ENCODE data around the gene CCHCR1. TPM values are rescaled to one million over a fixed set of nuclear protein-coding genes. Genes with fewer than 3 reads are reported as not detected.
A peak's percentile ranks its signal among the peaks of the same experiment; 100 is the strongest.

Gene CCHCR1
- total RNA-seq, 2 experiments from 2014 or later, result 52.5 to 57.7 TPM

DNA sequence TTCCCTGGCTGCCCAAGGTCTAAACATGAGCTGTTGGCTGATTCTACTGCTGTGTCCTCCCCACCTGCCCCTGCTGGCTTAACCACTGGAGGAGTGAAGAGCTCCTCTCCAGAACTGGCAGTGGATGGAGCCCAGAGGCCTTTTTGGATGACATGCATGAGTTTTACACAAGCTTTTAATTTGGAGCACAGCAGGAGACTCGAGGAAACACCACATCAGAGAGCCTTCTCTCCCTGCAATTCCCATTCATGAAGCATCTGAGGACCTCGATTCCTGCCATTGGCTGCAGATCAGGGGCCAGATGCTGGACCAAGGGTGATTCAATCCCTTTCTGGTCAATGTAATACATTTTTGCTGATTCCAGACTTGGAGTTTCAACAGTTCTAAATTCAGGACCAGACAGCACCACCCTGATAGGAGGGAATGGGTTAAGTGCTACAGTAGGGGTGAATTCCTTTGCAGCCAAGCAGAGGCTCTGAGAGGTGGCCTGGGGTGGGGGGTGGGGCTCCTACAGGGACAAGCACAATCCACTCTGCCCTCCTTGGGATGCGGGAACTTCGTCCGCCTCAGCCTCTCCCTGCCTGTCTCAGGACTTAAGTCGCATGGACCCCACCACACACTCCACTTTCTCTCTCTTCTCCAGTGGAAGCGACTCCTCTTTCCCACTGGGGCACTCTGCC lies 43.6 kb downstream of the CCHCR1 start:
- no peaks in the 10 kb centered on the region for H3K36me3 Mint-ChIP-seq
- POLR2A ChIA-PET, result no interaction called here
- H3K4me3 Mint-ChIP-seq, result no peak overlapping the region
- H3K9me3 Mint-ChIP-seq, result no peaks in the 10 kb centered on the region
- DNase-seq (no peak), ATAC-seq (ENCODE audit: low read depth) (no peak)
- peaks cover 9% of the 10 kb centered on the region for H3K27me3 Mint-ChIP-seq
- H3K27ac Mint-ChIP-seq, result no peak overlapping the region
- H3K4me1 Mint-ChIP-seq, result no peaks in the 10 kb centered on the region

- Mint-ChIP-seq H3K9me3 (no peaks in the 10 kb centered on the region), H3K27ac (no peak within 1 kb of the TSS), H3K27me3 (peaks cover 9% of the 10 kb centered on the region), H3K4me1 (no peaks in the 10 kb centered on the region), H3K36me3 (no peaks in the 10 kb centered on the region), H3K4me3 (no peak within 1 kb of the TSS)
- ATAC-seq (ENCODE audit: low read depth) (no peak), DNase-seq (no peak)
- POLR2A ChIA-PET, result no interaction called here
Measured at GRCh38 chr6:31112478-31112877, 45.1 kb downstream of the CCHCR1 start, which contains the start of gene C6orf15. TSS of gene C6orf15 (minus strand) at chr6:31112575. CDS start at chr6:31112555, 20 bp downstream.

GRCh38 chr6:31111712-31112111 lies 45.9 kb downstream of the CCHCR1 start:
- DNase-seq, result no peak
- POLR2A ChIA-PET, result no interaction called here
- H3K27ac Mint-ChIP-seq, result no peak overlapping the region
- H3K36me3 Mint-ChIP-seq, result no peaks in the 10 kb centered on the region
- H3K27me3 Mint-ChIP-seq, result peaks cover 9% of the 10 kb centered on the region
- ATAC-seq (ENCODE audit: low read depth), result no peak
- H3K9me3 Mint-ChIP-seq, result no peaks in the 10 kb centered on the region
- no peaks in the 10 kb centered on the region for H3K4me1 Mint-ChIP-seq
- H3K4me3 Mint-ChIP-seq, result no peak overlapping the region

DNA sequence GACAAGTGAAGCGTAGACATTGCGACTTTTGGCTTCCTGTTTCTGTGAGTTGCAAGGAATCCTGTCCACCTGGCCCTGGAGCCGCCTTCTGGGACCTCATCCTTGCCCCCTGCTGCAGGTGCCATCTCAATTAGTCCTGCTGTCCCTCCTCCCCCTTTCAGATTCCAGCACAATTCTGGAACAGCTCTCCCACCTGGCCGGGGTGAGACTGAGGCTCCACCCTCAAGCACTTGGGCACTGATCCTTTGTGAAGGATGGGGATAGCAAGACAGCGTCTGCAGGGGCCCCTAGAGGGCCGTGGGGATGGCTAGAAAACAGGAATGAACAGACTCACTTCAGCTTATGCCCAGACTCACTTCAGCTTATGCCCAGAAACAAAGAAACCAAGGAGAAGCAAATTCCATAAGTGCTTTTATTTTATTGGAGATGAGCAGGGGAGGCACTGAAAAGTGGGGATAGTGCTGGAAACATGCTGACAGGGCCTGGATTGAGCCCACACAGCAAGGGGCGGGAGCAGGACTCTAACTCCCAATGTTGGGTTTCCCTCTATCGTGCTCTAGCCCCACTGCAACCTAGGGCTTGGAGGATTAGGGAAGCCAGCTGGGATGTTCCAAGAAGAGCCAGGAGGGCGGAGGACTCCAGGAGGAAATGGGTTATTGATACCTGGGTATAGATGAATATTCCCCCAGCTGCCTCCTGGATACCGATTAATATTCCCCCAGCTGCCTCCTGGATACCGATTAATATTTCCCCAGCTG lies 46.6 kb downstream of the CCHCR1 start:
- no peaks in the 10 kb centered on the region for H3K36me3 Mint-ChIP-seq
- ATAC-seq (ENCODE audit: low read depth) (no peak), DNase-seq (no peak)
- H3K9me3 Mint-ChIP-seq, result no peaks in the 10 kb centered on the region
- no peaks in the 10 kb centered on the region for H3K4me1 Mint-ChIP-seq
- H3K27ac Mint-ChIP-seq, result no peak overlapping the region
- POLR2A ChIA-PET, result no interaction called here
- H3K27me3 Mint-ChIP-seq, result peaks cover 11% of the 10 kb centered on the region
- no peak overlapping the region for H3K4me3 Mint-ChIP-seq

DNA sequence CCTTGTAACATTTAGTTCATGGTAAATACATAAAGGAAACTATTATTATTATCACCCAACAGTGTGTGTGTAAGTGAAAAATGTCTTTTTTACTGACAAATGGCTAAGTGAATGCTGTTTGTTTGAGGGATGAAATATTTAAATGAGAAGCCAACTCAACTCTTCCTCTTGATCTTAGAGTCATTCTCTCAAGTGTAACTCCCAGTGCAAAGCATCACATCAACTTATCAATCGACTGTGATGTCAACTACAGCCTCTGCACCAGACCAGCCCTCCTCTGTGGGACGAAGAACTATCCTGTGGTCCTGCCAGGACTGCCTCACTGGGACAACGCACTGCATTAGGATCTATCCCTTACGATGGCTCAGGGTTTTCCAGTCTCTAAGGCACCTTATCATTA lies 50.5 kb downstream of the CCHCR1 start:
- no peak overlapping the region for H3K27ac Mint-ChIP-seq
- H3K4me3 Mint-ChIP-seq, result no peak overlapping the region
- no peaks in the 10 kb centered on the region for H3K4me1 Mint-ChIP-seq
- ATAC-seq (ENCODE audit: low read depth), result no peak
- POLR2A ChIA-PET, result no interaction called here
- peaks cover 4% of the 10 kb centered on the region for H3K27me3 Mint-ChIP-seq
- no peaks in the 10 kb centered on the region for H3K9me3 Mint-ChIP-seq
- H3K36me3 Mint-ChIP-seq, result no peaks in the 10 kb centered on the region
- DNase-seq, result no peak

DNA sequence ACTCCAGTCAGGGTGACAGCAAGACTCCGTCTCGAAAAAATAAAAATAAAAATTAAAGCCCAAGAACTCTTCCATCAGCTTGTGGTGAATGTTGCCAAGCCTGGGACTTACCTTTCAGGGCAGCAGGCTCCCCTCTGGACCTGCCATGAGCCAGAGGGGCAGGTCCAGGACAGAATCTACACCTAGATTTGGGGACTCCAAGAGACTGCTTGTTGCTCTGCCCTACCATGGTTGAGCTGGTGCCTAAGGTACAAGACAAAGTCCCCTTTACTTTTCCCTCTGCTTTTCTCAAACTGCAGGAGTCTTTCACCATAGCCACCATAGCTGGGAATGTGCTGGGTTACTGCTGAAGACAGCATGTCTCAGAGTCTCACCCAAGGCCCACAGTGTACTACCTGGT lies 54.5 kb downstream of the CCHCR1 start:
- no peaks in the 10 kb centered on the region for H3K9me3 Mint-ChIP-seq

DNA sequence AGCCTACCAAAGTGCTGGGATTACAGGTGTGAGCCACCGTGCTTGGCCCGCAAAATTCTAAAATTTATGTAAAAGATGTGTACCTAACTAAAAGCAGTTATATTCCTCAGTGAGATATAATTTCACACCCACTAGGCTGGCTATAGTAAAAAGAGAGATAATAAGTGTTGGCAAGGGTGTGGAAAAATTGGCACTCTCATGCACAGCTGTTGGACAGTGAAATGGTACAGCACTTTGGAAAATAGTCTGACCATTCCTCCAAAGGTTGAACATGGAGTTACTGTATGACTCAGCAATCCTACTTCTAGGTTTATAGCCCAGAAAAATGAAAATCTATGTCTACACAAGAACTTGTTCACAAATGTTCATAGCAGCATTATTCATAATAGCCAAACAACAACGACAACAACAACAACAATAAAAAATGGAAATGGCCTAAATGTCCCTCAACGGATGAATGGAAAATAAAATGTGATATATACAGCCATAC lies 59.1 kb downstream of the CCHCR1 start:
- Mint-ChIP-seq H3K27ac (no peak overlapping the region), H3K9me3 (no peaks in the 10 kb centered on the region), H3K36me3 (no peaks in the 10 kb centered on the region), H3K27me3 (no peaks in the 10 kb centered on the region), H3K4me1 (peaks cover 18% of the 10 kb centered on the region), H3K4me3 (no peak overlapping the region)
- POLR2A ChIA-PET, result no interaction called here
- no peak for DNase-seq
- no peak for ATAC-seq (ENCODE audit: low read depth)

More for the DNA sequence above, 54.5 kb downstream of the CCHCR1 start:
- ATAC-seq (ENCODE audit: low read depth), result no peak
- no peak overlapping the region for H3K4me3 Mint-ChIP-seq
- POLR2A ChIA-PET, result no interaction called here
- no peak overlapping the region for H3K27ac Mint-ChIP-seq
- no peaks in the 10 kb centered on the region for H3K36me3 Mint-ChIP-seq
- DNase-seq, result no peak
- peaks cover 2% of the 10 kb centered on the region for H3K27me3 Mint-ChIP-seq
- no peaks in the 10 kb centered on the region for H3K4me1 Mint-ChIP-seq

- Mint-ChIP-seq H3K36me3 (no peaks in the 10 kb centered on the region), H3K27ac (no peak overlapping the region), H3K4me3 (no peak overlapping the region), H3K4me1 (peaks cover 18% of the 10 kb centered on the region), H3K9me3 (no peaks in the 10 kb centered on the region), H3K27me3 (no peaks in the 10 kb centered on the region)
- ATAC-seq (ENCODE audit: low read depth), result no peak
- DNase-seq, result no peak
- POLR2A ChIA-PET, result no interaction called here
Measured at GRCh38 chr6:31096656-31097055, 60.9 kb downstream of the CCHCR1 start.

DNA sequence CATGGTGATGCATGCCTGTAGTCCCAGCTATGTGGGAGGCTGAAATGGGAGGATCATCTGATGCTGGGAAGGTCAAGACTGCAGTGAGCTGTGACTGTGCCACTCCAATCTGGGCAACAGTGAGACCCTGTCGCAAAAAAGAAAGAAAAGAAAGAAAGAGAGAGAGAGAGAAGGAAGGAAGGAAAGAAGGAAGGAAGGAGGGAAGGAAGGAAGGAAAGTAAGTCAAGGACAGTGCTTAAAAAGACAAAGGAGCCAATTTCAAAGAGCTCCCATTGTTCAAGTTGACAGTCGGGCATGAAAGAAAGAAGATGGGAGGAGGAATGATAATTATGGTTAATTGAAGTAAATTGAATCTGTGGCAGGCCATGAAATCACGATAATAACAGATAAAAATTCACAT lies 61.4 kb downstream of the CCHCR1 start:
- H3K4me3 Mint-ChIP-seq, result no peak overlapping the region
- DNase-seq, result no peak
- H3K9me3 Mint-ChIP-seq, result no peaks in the 10 kb centered on the region
- H3K36me3 Mint-ChIP-seq, result no peaks in the 10 kb centered on the region
- POLR2A ChIA-PET, result no interaction called here
- no peaks in the 10 kb centered on the region for H3K27me3 Mint-ChIP-seq
- H3K4me1 Mint-ChIP-seq, result peaks cover 18% of the 10 kb centered on the region
- H3K27ac Mint-ChIP-seq, result no peak overlapping the region
- ATAC-seq (ENCODE audit: low read depth), result no peak

- Mint-ChIP-seq H3K27ac (peak overlapping the region; percentile 92), H3K27me3 (peaks cover 2% of the 10 kb centered on the region), H3K4me1 (peaks cover 18% of the 10 kb centered on the region), H3K9me3 (no peaks in the 10 kb centered on the region), H3K4me3 (peak overlapping the region; percentile 7), H3K36me3 (no peaks in the 10 kb centered on the region)
- ATAC-seq (ENCODE audit: low read depth) (peak; percentile 77), DNase-seq (peak; percentile 41)
- POLR2A ChIA-PET, result interaction anchor here (0.6 to 2.2 kb wide), 2 partner anchors 15 to 444 kb away, joined by 3 to 8 read pairs; no protein-coding TSS in a partner anchor
Measured at GRCh38 chr6:31094389-31094881, 63.2 kb downstream of the CCHCR1 start.

DNA sequence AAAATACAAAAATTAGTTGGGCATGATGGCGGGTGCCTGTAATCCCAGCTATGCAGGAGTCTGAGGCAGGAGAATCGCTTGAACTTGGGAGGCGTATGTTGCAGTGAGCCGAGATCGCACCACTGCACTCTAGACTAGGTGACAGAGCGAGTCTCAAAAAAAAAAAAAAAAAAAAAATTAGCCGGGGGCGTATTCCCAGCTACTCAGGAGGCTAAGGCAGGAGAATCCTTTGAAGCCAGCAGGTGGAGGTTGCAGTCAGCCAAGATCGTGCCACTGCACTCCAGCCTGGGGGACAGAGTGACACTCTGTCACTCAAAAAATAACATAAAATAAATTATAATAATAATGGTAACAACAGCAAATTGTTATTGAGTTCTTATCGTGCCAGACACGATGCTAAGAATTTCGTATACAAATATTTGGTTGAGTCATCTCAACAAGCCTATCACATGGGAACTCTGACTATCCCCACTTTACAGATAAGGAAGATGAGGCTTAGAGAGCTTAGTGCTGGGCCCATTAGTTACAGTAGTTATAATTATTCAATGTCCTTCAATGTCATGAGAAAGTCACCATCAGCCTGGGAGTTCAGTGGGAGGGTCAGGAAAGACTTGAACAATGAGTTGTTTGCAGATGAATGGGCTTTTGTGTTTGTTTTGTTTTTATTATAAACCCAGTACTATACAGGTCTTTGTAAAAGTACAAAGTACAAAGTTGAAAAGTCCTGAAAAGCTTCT lies 64.7 kb downstream of the CCHCR1 start:
- H3K4me3 Mint-ChIP-seq, result no peak overlapping the region
- peaks cover 18% of the 10 kb centered on the region for H3K4me1 Mint-ChIP-seq
- POLR2A ChIA-PET, result interaction anchor here (2.2 kb wide), 1 partner anchor 14 kb away, joined by 8 read pairs; no protein-coding TSS in a partner anchor
- ATAC-seq (ENCODE audit: low read depth), result no peak
- H3K27ac Mint-ChIP-seq, result no peak overlapping the region
- peaks cover 2% of the 10 kb centered on the region for H3K27me3 Mint-ChIP-seq
- H3K9me3 Mint-ChIP-seq, result no peaks in the 10 kb centered on the region
- DNase-seq, result no peak
- no peaks in the 10 kb centered on the region for H3K36me3 Mint-ChIP-seq
